Stimulated activated CD4-positive, alpha-beta T cell treated with anti-CD3 and anti-CD28 coated beads, Interleukin-4, amount 100 ng/mL, for 24 hours (primary cell): ENCODE data around the gene MPDZ.

Experiments used
- DNase-seq: peaks from one replicate; pipeline ENCODE4 v3.0.0-alpha.2; 2020

MPDZ gene

GRCh38 chr9:13131991-13132390, 147.5 kb downstream of the MPDZ start:
- DNase-seq: no peak

DNA sequence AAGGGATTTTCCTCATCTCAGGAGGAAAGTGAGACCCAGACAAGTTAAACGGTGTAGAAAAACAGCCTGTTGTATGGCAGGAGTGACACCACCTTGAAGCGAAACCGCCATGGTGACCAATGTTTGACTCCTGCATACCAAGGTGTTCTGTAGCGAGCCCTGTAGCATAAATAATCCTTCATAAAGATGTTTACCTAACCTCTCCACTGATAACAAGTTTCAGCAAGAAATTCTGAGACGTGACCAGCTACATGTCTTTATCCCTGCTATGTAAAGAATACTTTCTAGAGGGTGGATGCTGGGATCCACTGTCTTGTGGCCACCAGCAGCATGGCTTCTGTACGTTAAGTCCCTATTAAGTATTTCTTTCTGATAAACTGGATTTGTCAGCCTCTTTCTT, 148.1 kb downstream of the MPDZ start:
- DNase-seq: no peak

- no peak for DNase-seq
Measured at GRCh38 chr9:13128266-13128860, 151.1 kb downstream of the MPDZ start.

DNA sequence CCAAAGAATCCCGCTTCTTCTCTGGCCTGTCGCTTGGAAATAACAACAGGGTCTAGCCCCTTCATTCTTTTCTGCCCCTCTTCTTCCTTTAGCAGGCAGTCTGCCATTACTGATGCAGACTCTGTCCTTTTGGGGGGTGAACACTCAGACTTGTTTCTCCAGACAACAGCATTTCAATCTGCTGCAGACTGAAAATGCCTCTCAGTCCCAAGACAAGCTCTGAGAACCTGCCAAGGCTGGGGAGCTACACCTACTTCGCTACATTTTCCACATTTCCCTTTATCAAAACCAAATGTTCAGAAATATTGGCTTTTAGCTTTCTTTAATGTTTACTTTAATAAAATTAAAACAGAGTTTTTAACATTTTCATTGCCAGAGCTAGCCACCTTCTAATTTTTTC, 152.4 kb downstream of the MPDZ start:
- DNase-seq: no peak

- DNase-seq: no peak
Measured at GRCh38 chr9:13125261-13125660, 154.2 kb downstream of the MPDZ start.

DNA sequence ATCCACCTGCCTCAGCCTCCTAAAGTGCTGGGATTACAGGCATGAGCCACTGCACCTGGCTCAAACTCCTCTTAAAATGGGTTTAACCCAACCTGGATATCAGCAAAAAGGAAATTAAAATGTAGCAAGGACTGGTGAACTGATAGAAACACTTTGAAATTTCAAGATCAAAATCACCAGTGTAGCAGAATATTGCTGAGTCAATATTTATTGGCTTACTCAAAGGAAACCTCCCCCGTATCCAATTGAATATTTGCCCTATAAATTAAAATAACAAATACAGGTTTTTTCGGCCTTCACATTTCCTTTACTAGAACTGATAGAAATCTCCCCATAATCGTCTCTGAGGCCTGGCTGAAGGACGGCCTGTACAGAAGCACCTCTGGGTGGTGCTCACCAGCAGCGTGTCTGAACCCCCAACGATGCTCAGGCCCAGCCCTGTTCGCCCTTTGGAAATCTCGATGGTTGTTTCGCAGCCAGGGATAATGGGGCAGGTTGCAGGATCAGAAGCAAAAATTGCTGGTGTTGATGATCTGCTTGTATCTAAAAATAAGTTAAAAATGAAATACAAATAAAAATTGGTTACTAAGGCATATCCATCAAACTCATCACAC, 156.6 kb downstream of the MPDZ start:
- no peak for DNase-seq

DNA sequence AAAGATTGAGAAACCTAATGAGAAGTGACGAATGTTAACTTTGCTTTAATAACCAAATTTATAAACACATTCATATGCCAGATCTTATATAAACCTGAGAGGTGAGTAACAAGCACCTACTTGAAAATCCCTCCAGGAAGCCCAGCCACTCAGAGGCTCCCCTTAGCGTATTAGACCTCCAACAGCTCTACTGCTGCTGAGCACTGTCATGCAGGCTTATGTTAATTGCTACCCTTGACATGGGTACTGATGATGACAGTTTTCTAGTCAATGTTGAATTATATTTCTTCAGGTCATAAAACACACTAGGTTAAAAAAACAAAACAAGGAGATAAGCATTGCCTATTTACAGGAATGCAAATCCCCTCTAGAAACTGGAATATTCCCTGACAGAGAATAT, 161.2 kb downstream of the MPDZ start:
- DNase-seq: no peak

DNA sequence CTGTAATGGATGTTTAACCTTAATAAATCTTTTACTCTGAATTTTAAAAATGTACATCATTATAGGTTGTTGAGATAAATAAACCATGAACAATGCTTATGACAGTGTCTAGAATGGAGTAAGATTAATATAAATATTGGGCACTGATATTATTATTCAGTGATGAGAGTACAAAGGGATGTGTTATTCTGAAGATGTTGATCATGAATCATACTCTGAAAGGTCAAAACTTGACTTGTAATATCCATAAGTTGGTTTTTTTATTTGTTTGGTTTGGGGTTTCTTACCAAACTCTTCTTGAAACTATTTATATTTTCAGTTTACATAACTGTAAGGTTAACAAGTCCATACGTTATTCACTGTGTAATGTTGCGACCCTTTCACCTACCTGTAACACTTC, 163.2 kb downstream of the MPDZ start:
- no peak for DNase-seq

GRCh38 chr9:13113751-13114150, 165.7 kb downstream of the MPDZ start:
- DNase-seq: no peak

DNA sequence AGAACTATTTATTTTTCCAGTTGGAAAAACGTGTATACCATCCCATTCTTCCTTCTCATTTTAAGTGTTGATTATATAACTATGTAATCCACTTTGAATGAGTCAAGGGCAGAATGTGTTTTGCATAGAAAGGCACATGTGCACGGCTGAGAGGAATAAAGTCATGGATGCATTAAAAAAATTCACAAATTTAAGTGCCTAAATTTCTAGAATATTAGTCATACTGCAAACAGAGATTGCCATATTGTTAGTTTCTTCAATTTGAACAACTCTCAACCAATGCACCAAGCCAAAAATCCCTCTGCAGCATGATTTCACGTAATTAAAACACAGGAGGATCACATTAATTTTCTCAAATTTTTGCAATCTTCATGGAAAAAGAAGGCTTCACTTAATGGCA, 166.3 kb downstream of the MPDZ start:
- DNase-seq: no peak

GRCh38 chr9:13111778-13112177, 167.7 kb downstream of the MPDZ start:
- DNase-seq: no peak

GRCh38 chr9:13110766-13111417, 168.6 kb downstream of the MPDZ start:
- DNase-seq: no peak

- no peak for DNase-seq
Measured at GRCh38 chr9:13109781-13110180, 169.7 kb downstream of the MPDZ start.

GRCh38 chr9:13107008-13107407, 172.5 kb downstream of the MPDZ start:
- DNase-seq: no peak

DNA sequence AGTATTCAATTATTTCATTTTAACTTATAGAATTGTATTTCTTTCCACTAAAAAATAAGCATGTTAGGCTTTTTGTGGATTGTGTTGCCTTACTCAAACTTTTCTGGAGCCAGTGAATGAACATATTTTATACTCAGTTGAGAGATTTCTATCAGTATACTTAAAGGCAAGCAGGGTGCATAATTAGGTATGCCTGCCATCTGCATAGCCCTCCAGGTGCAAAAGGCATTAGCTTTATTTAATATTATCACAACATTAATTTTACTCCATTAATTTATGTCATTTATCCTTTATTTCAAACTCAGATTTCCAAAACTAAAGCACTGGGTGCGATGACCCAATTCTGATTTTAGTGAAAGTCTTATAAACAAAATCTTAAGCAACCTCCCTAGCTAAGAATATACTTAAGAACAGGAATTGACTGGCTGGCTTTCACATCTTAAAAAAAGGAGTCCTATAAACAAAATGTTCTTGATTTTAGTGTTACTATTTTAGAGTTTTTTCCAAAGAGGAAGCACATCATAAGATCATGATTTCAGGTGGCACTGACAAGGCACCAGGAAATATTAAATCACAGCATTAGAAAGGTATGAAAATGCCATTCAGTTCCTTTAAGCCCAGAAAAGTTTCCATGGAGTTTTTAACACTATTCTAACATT, 178.4 kb downstream of the MPDZ start:
- no peak for DNase-seq

- no peak for DNase-seq
Measured at GRCh38 chr9:13095056-13095455, 184.4 kb downstream of the MPDZ start.

GRCh38 chr9:13090628-13091027, 188.9 kb downstream of the MPDZ start:
- no peak for DNase-seq

DNA sequence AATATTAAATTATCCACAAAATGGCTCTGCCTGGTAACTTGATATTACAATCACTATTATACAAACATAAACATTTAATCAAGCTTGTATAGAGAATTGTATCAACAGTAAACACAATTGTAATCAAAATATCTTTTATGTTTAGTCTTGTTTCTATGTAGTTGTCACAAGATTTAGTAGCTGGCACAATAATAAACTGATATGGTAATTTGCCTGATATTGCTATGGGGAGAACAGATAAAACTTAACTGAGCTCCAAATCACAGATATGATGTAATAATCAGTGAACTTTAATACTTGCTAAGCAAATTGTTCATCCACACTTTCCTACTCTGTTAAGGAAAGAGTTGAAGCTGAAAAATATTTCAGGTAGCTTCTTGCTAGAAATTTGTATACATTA, 189.8 kb downstream of the MPDZ start:
- DNase-seq: no peak

- DNase-seq: no peak
Measured at GRCh38 chr9:13088720-13089427, 190.6 kb downstream of the MPDZ start.

DNA sequence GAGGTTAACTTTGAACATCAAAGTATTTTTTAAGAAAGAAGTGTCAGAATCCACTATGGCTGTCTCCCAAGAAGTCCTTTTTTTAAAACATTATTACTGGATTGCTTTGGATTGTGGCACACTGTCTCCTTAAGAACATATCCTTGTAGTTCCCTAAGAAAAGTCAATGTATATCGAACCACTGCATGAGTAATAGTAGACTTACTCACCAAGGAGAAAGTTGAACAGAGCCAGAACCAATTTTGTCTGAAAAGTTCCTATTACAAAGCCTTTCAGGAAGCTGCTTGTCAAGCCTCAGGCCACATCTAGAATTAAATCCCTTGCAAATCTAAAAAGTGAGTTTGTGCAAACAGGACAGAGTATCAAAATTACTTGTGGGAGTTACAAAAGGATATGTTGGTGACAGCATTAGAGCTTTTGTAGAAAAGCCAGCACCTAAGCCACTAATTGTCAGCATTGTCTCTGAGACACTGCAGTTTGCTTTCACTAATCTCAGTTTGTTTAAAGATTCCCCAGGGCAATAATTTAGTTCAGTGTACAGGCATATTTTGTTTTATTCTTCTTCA, 195.4 kb downstream of the MPDZ start:
- DNase-seq: no peak

DNA sequence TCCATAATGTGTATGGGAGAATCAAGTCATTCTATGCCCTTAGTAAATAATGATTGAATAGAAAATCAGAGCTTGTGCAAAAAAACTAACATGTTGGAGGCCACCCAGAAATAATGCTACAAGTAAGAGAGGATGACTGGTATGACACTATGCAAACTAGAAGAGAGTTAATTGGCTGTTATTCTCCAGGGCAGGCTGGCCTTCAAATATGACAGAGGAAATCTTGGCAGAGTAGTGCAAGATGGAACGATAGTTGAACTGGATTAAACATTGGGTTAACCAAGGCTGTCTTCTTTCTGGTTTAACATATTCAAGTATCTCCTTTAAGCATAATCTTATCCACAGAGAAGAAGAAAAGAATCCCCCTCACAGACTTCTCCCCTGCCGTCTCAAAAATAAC, 196.1 kb downstream of the MPDZ start:
- no peak for DNase-seq

DNA sequence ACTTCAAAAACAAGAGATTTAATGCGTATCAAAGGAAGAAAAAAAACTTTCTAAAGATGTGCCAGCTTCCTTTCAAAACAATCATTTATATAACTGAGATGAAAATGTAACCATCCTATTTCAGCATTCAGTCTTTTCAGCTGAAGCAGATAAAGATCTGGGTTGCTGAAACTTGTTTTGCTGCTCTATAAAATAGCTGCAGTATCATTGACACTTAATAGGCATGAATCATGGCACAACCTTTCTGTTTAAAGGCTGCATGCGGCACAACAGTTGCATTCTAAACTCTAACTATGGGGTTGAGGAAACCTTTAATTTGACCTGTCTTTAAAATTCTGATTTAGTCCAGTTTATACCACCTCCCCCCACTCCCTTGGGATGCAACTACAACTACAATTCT, 196.7 kb downstream of the MPDZ start:
- no peak for DNase-seq

DNA sequence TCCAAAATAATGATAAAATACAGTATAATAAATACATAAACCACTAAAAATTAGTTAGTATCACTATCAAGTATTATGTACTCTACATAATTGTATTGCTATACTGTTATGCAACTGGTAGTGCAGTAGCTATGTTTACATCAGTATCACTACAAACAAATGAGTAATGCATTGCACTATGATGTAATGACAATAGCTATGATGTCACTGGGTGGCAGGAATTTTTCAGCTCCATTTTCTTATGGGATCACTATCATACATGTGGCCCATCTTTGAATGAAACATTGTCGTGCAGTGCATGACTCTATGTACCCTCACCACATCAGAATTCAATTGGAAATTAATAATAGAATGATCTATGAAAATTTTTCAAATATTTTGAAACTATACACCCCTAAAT, 201.3 kb downstream of the MPDZ start:
- no peak for DNase-seq
